ENCODE data around the gene RIOK1.

- TF ChIP-seq EP300 (IDR thresholded peaks at IDR 0.05) (no peak), POLR2A (IDR thresholded peaks at IDR 0.05) (no peak)
These were observed 77.6 kb downstream of the RIOK1 start for GRCh38 chr6:7467007-7467897.

Measured in ovary (tissue), 1 donor.